HCEC 1CT (cell line): ENCODE results near the gene TRIP11.

ENCODE experiments used
- DNase-seq: peaks from one replicate; pipeline ENCODE4 v3.0.0-alpha.2; 2017

The TRIP11 gene

DNA sequence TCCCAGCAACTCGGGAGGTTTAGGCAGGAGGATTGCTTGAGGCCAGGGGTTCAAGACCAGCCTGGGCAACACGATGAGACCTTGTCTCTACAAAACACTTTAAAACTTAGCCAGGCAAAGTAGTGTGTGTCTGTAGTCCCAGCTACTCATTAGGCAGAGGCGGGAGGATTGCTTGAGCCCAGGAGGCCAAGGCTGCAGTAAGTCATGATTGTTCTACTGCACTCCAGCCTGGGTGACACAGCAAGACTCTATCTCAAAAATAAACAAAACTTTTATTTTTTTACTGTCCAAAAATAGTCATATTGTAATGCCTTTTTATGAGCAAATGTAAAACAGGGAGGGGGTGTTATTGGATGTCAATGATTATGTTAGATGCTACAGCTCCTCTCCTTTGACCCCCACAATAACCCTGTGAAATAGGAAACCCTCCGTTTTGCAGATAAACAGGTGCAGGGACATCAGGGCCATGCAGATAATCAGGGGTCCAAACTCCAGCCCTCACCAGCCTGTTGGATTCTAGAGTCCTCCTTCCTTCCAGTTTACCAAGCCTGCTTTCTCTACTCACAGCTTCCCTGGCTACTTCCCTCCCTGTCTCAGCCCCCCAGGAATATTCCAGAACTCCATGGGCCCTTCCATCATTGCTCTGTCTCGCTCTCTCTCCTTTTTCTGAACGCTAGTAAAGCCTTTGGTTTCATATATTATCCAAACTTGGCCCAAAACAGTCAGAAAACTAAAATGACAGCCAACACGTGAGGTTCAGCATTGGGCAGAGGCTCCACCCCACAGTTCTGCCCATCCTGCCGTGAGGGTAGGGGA lies 86.5 kb downstream of the TRIP11 start:
- DNase-seq: no peak

DNA sequence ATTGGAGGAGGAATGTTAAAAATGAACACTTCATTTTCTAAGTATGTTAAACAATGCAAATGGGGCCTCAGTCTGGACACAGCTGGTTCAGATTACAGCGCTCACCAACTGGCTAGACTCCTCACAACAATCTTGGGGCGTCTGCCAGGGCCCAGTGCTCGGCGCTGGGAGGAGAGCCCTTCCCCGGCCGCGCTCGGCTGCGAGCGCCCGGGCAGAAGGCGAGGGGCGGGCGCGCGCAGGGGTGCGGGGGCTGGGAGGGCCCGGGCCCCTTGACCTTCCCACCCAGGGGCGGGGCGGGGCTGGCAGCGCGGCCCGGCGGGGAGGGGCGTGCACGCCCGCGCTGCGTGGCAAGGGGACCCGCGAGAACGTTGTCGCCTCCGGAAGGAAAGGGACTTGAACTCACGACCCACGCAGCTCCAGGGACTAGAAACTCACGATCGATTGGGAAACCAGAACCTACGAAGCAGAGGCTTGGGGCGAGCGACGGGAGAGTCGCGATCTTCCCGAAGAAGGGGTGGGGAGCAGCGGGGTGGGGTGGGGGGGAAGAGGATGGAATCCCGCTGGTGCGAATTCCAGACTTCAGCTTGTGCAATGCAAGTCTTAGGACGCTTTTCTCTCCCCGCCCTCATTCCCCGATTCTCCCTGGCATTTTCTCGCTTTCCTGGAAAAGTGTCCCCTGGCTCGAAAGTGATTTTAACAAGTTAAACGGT lies 92.2 kb downstream of the TRIP11 start, which contains the start of gene FBLN5:
FBLN5 (minus strand) TSS at position 220 of the 710 bp plus-strand sequence. CDS start 465 bp downstream, outside the sequence.
- peak; percentile 94 for DNase-seq

GRCh38 chr14:91946622-91947474 lies 93.0 kb downstream of the TRIP11 start:
- DNase-seq: peak; percentile 44

DNA sequence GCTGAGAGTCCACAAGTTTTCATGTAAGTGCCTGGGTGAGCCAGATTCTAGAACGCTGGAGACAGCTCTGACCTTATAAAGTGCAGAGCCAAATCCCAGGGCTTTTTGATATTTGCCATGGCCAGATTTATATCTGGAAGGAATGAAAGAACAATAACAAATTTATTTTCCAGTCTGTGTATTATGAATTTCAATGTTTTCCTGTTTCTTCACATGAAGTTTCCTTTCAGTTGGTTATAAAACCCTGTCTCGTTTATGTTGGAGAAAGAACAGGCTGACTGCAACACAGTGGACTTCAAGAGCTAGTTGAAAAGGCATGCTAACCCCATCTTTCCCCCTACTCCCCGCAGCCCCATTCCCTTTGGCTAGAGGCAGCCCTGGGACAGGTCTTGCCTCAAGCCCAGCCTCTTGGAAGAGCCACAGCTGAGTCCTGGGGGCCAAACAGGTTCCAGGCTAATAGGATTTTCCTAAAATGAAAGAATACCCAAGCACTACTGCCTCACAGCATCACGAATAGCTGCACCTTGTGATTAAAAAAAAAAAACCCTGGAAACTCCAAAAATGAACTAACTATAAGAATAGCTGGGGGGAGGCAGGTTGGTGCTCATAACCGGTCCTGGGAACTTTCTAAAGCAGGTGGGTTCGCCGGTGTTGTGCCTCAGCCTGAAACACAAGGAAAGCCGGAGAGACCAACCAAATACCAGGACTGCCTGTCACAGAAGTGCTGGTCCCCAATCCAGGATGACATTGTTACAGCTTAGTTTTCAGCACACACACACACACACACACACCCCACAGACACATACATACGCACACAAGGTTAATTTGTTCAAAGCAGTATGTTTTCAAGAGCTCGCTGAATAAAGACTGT lies 93.9 kb downstream of the TRIP11 start:
- DNase-seq: no peak

DNA sequence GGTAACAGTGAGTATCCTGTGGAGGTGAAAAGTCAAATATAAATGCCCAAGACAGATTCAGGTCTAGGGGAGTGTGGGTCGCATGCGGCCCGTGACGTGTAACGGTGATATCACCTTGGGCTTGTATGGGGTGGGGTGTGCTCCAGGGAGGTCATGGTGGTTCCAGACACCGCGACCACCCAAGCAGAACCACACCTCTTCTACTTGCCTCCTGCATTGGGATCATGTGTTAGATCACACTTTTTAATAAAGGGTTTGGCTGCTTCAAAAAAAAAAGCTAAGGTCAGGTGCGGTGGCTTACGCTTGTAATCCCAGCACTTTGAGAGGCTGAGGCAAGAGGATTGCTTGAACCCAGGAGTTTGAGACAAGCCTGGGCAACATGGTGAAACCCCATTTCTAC lies 96.9 kb downstream of the TRIP11 start:
- no peak for DNase-seq

- DNase-seq: no peak
These were observed 97.7 kb downstream of the TRIP11 start for GRCh38 chr14:91942128-91942527.

DNA sequence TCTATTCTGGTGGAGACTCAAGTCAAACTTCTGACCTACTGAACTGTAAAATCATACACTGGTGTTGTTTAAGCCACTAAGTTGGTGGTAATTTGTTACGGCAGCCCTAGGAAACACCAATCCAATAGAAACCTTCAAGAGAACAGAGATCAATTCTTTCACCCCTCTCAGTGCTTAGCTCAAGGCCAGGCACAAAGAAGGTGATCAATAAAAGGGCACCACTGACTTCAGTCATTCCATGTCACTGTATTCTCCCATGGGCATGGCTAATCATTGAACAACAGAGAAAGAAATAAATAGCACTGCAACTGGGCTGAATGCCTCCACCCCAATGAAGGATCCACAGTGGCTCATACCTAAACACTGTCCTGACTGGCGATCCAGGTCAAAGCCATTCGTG lies 99.7 kb downstream of the TRIP11 start:
- no peak for DNase-seq

DNA sequence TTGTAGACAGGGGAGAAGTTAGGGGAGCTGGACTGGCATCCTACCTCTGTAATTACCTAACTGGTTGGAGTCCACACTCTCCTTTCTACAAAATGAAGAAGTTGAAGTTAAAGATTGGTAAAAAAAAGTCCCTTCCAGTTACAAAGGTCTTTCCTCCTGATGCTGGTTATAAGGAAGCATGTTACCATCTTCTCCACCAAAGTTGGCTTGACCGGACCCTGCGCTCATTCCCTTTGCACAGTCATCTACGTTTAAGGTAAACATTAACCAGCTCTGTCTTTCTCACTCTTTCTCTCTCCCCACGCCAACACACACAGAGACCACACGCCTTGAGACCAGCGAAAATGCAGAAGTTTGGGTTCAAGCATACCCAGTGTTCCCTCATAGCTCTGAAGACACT lies 104.3 kb downstream of the TRIP11 start:
- DNase-seq: no peak

DNA sequence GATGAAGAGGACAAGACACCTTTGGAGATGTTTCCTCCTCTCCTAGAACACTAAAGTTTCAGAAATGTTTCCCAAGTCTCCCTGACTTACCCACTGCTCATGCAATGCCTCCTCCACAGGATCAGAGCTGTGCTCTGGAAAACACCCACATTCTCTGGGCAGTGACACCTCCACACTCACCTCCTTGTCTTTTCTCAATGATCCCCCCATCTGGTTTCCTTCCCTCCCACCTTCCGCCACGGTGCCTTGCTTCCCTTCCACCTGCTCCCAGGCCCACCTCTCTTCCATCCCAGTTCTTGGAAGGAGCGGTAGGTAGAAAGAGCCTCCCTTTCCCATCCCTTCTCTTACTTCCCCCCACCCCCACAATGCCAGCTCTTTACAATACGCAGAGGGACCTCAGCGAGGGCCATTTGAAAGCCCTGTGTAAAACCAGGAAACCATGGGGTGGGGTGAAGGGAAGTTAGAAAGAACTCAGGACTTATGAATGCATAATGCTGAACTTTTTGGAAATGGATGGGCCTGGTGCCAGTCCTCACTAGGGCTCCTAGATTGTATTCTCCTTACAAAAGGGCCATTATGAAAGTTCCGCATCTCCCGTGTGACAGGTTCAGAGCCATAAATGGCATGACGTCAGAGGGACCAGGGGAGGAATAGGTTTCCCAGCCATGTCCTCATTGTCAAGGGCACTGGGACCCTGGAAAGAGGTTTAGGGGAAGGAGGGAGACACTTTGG lies 105.1 kb downstream of the TRIP11 start:
- DNase-seq: no peak

DNA sequence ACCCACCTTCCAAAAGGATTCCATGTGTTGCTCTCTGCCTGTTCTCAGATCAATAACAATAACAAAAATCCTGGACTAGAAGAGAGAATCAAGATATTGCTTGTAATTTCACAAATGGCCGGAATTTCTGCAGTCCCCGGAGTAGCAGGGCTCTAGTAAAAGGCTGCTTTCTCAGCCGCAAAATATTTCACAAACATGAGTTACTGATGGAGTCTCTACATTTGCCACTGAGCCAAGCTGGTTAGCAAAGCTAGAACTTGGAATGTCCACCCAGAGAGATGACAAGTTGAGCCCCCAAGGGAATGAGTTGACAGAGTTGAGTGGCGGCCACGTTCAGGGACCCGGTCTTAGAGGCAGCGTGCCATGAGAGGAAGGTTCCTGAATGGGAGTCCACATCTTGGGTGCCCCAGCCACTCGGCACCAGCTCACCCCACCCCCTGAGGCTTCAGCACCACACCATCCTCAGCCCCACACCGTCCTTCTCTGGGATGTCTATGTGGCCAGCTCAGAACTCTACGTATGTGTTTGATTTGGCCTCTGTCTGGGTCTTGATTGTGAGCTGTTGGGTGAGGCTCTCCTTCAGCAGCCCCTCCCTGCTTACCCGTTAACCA lies 108.3 kb downstream of the TRIP11 start:
- DNase-seq: no peak

DNA sequence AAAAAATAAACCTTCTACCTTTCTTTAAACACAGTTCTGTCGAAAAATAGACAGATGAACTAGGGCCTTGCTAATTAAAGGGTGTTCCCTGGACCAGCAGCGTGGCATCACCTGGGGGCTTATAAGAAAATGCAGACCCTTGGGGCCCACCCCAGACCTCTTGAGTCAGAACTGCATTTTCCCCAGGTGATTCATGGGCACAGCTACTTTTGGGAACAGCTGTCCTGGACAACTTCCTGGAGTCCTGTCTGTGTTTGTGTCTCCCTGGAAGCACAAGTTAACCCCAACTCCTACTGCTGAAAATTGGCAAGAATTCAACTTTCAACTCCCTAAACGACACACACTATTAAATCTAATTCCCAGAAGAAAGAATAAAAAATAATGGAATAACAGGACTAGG lies 110.2 kb downstream of the TRIP11 start:
- peak; percentile 55 for DNase-seq

DNA sequence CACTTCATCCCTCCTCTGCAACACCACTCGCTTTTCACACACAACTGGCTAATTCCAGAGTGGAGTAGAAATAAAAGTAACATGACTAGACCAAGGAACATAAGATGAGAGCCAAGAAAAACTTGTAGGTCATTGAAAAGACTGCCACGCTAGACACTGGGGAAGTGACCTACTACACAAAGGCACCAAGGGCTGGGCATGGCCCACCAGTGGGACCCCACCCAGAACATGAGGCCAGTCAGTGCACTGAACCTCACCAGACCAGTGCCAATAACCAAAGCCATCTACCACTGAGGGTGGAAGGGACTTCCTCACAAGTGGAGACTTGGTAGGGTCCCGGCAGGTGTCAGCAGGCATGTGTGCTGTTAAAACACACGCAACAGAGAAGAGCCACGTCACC lies 112.1 kb downstream of the TRIP11 start:
- no peak for DNase-seq

- DNase-seq: no peak
These were observed 112.7 kb downstream of the TRIP11 start for GRCh38 chr14:91927191-91927590.

GRCh38 chr14:91926131-91926890 lies 113.5 kb downstream of the TRIP11 start:
- DNase-seq: no peak

GRCh38 chr14:91925727-91926121 lies 114.1 kb downstream of the TRIP11 start:
- DNase-seq: no peak

- no peak for DNase-seq
These were observed 114.7 kb downstream of the TRIP11 start for GRCh38 chr14:91925001-91925726.

- DNase-seq: no peak
These were observed 119.3 kb downstream of the TRIP11 start for GRCh38 chr14:91920526-91920925.

- DNase-seq: no peak
These were observed 120.0 kb downstream of the TRIP11 start for GRCh38 chr14:91919814-91920213.

DNA sequence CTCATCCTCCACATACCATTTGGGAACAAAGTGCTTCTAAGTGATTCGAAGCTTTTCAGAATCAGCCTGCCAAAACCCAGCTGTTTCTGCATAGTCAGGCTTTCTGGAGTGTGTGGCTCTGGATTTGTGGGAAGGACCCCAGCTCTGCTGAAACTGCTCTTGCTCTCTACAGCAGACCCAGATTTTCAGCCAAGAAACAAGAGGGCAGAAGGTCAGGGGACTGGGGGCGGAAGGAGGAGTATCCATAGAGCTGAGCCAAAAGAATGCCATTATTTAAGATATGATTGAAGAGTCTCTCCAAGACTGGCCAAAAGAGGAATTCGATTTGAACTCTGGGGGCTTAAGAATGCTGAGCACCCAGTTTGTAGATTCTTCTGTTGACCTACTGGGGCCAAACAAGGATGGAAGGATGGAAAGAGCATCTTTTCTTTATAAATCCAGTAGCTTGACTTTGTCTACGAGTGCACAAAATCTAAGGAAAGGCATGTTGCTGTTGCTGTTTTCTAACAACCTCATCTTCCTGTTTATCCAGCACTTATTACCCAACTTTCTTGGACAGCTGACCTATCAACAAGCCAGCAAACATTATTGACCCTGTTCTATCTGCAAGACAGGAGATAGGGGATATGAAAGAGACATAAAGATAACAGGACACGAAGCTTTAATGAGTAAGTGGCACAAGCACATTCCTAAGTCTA lies 121.5 kb downstream of the TRIP11 start:
- DNase-seq: no peak
